OCI-LY7 (cell line): ENCODE data around the gene ELL. TPM values are rescaled to one million over a fixed set of nuclear protein-coding genes. Genes with fewer than 3 reads are reported as not detected.

Experiments used
- BruUV-seq: library from RNA; stranded (reverse); fragments of 400-500 nt; replicated peaks from 2 replicates; lab custom pipeline; 2021; lab: Mats Ljungman, UMichigan
- CTCF ChIA-PET: fragments of 300-600 bp; sonication (Branson Sonifier 250); formaldehyde crosslinking; loops from one replicate; lab custom pipeline; 2022; ENCODE audit warnings: antibody characterized with exemption; ENCODE audit not compliant: unreplicated experiment; lab: Charles Lee
- POLR2A ChIA-PET: fragments of 300-600 bp; sonication (Branson Sonifier 250); formaldehyde crosslinking; loops from one replicate; lab custom pipeline; 2022; ENCODE audit warnings: antibody characterized with exemption; lab: Charles Lee
- DNase-seq: peaks from one replicate; pipeline ENCODE4 v3.0.0-alpha.2; 2015; ENCODE audit warnings: low spot score
- H2AFZ ChIP-seq: fragments of 200-600 bp; sonication (generic), shearing (Covaris generic); 2 replicates; pipeline ENCODE4 v1.6.1; 2014; ENCODE audit warnings: mild to moderate bottlenecking, antibody characterized with exemption, low read length, moderate library complexity
- H3K27ac ChIP-seq: fragments of 200-600 bp; sonication (generic); 2 replicates; pipeline ENCODE4 v1.5.1; 2014; ENCODE audit warnings: mixed run types, low read depth, mild to moderate bottlenecking, moderate library complexity, low read length, inconsistent platforms; ENCODE audit not compliant: poor library complexity, severe bottlenecking
- H3K36me3 ChIP-seq: fragments of 200-600 bp; sonication (generic); 2 replicates; pipeline ENCODE4 v1.6.1; 2014; ENCODE audit warnings: mild to moderate bottlenecking, antibody characterized with exemption, low read length, moderate library complexity, mixed read lengths; ENCODE audit not compliant: insufficient read depth
- H3K4me1 ChIP-seq: fragments of 200-600 bp; sonication (generic); 2 replicates; pipeline ENCODE4 v1.5.1; 2014; ENCODE audit warnings: mild to moderate bottlenecking, low read length; ENCODE audit not compliant: insufficient read depth, poor library complexity, severe bottlenecking
- H3K4me2 ChIP-seq: fragments of 200-600 bp; sonication (generic); 2 replicates; pipeline ENCODE4 v1.6.1; 2014; ENCODE audit warnings: mild to moderate bottlenecking, low read length
- H3K4me3 ChIP-seq: fragments of 200-600 bp; sonication (generic); 2 replicates; pipeline ENCODE4 v1.5.1; 2014; ENCODE audit warnings: mild to moderate bottlenecking, low read depth, low read length; ENCODE audit not compliant: poor library complexity, severe bottlenecking
- H3K79me2 ChIP-seq: fragments of 200-600 bp; sonication (generic); 2 replicates; pipeline ENCODE4 v1.6.1; 2016; ENCODE audit warnings: low read depth, mild to moderate bottlenecking, low read length, moderate library complexity, mixed read lengths; ENCODE audit not compliant: insufficient read depth
- H3K9me2 ChIP-seq: fragments of 200-600 bp; sonication (generic); 2 replicates; pipeline ENCODE4 v1.6.1; 2016; ENCODE audit warnings: mild to moderate bottlenecking, low read length, mixed read lengths; ENCODE audit not compliant: insufficient read depth
- H3K9me3 ChIP-seq: fragments of 200-600 bp; sonication (generic); 2 replicates; pipeline ENCODE4 v1.6.1; 2014; ENCODE audit warnings: mild to moderate bottlenecking, mixed run types, low read length, mixed read lengths
- H4K20me1 ChIP-seq: fragments of 200-600 bp; sonication (generic); 2 replicates; pipeline ENCODE4 v1.6.1; 2014; ENCODE audit warnings: mild to moderate bottlenecking, antibody characterized with exemption, low read length, moderate library complexity, mixed read lengths; ENCODE audit not compliant: insufficient read depth
- EZH2phosphoT487 ChIP-seq: fragments of 200-600 bp; sonication (generic); IDR thresholded peaks from 2 replicates; pipeline ENCODE4 v1.6.1; 2018; ENCODE audit warnings: low read depth, borderline replicate concordance, mild to moderate bottlenecking, mixed run types, antibody characterized with exemption, low read length, moderate library complexity, mixed read lengths
- intact Hi-C: fragments of 100-400 bp; cut with micrococcal nuclease; formaldehyde crosslinking; loops from one replicate; pipeline ENCODE4 v1.10.0; 2022; ENCODE audit not compliant: unreplicated experiment
- total RNA-seq, 2 experiments: library from RNA; depleted of rRNA in 1 of 2; stranded (reverse); fragments of >200 nt in 1 of 2; shearing (Covaris generic) in 1 of 2; gene quantifications; 2 replicates each; pipeline ENCODE4 v1.2.3, GENCODE V29; 2014 to 2022
- TF ChIP-seq, protein P1 (sequence below): fragments of 200-600 bp; sonication (generic); conservative IDR thresholded peaks from 2 replicates; pipeline ENCODE4 v1.5.1; 2014; ENCODE audit warnings: mild to moderate bottlenecking, antibody characterized with exemption, low read length, moderate library complexity, mixed read lengths

The ELL gene
- total RNA-seq, 2 experiments from 2014 or later = 14.4 to 24.6 TPM

DNA sequence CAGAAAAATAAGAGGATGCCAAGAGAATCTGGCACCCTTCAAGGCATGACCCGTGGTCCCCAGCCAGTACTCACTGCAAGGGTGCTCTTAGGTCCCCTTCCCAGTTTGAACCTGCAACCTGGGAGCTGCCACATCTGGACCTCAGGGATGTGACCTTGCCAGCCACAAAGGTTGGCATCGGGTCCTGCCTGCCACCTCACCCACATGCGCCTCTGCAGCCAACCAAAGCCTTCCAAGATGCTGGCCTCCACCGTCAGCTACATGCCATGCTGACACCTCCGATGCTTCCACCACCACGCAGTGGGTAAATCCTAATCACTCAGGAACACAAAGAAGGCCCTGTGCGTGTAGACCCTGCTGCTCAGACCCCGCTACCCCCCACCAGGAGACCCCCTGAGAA lies 35.1 kb downstream of the ELL start:
- no TSS peak for BruUV-seq
- Histone ChIP-seq H3K9me3 (no peaks in the 10 kb centered on the region), H3K36me3 (no peaks in the 10 kb centered on the region), H3K27ac (no peak overlapping the region), H3K9me2 (no peaks in the 10 kb centered on the region), H3K4me3 (no peak overlapping the region), H4K20me1 (no peaks in the 10 kb centered on the region; the same call in 1 of the 2 replicates), H3K4me2 (no peak overlapping the region), H2AFZ (no peak overlapping the region), H3K4me1 (no peaks in the 10 kb centered on the region), H3K79me2 (no peaks in the 10 kb centered on the region)
- intact Hi-C loops = no loop called here
- TF ChIP-seq, protein P1, sequence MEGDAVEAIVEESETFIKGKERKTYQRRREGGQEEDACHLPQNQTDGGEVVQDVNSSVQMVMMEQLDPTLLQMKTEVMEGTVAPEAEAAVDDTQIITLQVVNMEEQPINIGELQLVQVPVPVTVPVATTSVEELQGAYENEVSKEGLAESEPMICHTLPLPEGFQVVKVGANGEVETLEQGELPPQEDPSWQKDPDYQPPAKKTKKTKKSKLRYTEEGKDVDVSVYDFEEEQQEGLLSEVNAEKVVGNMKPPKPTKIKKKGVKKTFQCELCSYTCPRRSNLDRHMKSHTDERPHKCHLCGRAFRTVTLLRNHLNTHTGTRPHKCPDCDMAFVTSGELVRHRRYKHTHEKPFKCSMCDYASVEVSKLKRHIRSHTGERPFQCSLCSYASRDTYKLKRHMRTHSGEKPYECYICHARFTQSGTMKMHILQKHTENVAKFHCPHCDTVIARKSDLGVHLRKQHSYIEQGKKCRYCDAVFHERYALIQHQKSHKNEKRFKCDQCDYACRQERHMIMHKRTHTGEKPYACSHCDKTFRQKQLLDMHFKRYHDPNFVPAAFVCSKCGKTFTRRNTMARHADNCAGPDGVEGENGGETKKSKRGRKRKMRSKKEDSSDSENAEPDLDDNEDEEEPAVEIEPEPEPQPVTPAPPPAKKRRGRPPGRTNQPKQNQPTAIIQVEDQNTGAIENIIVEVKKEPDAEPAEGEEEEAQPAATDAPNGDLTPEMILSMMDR = no peak
- TF ChIP-seq EZH2phosphoT487 = no peak
- DNase-seq = no peak
- POLR2A ChIA-PET = no interaction called here
- CTCF ChIA-PET = no interaction called here

DNA sequence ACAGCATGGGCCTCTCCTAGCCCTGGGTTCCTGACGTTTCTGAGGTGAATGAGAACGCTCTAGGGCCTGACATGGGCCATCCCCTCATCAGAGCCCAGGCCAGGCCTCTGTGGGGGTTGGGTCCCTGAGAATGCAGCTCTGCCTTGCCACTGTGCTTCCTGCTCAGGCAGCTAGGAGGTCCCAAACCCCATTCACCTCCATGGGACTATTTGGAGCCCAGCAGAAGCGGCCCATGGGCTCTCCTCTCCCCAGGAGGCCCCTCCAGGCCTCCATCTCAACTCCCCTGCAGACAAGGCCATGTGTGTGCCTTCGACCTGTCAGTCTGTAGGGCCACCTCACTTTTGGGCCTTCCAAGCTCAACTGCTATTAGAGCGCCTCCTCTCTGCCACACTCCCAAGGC lies 36.9 kb downstream of the ELL start:
- intact Hi-C loops = no loop called here
- ChIA-PET POLR2A (no interaction called here), CTCF (no interaction called here)
- no peaks in the 10 kb centered on the region for H3K9me3 ChIP-seq
- H3K4me2 ChIP-seq = no peak overlapping the region
- no peak overlapping the region for H2AFZ ChIP-seq
- H4K20me1 ChIP-seq = no peaks in the 10 kb centered on the region; the same call in 1 of the 2 replicates
- no peak for TF ChIP-seq EZH2phosphoT487
- TF ChIP-seq, protein P1 = 0 out of 2 replicates have a peak, but pooled peaks have one; percentile 33
- H3K4me3 ChIP-seq = no peak overlapping the region
- no peak for DNase-seq
- H3K4me1 ChIP-seq = peaks cover 5% of the 10 kb centered on the region
- no peak overlapping the region for H3K27ac ChIP-seq
- no peaks in the 10 kb centered on the region for H3K9me2 ChIP-seq
- BruUV-seq = no TSS peak
- no peaks in the 10 kb centered on the region for H3K36me3 ChIP-seq
- no peaks in the 10 kb centered on the region for H3K79me2 ChIP-seq

DNA sequence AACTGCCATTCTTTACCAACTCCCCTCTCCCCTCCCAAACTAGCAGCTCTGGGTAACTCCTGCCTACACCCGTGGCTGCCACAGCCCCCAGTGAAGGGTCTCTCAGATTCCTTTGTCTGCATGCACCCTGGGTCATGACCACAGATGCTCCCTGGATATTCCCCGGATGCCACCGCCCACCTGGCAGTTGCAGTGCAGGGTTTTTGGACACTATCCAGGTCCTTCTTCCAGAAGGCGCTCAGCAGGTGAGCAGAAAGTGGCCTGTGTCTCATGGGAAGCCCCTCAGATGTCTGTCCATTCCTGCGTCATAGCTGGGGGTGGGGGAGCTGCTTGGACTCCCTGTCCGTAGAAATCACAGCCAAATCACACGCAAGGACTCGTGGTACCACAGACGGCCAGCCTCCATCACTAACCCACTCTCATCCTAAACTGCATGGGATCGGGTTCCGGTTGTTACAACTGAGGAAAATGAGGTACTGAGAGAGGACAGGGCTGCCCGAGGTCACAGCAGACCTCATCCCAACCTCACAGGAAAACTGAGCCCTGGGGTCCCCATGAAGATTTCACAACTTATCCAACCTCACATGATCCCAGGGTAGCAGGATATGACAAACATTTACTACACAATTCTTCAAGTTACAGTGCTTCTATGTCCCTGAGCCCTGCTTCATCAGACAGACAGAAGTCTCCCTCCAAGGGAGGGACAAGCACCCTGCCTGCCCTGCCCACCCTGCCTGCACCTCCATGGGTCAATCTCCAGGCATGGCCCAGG lies 38.6 kb downstream of the ELL start:
- no peak overlapping the region for H2AFZ ChIP-seq
- H3K27ac ChIP-seq = no peak overlapping the region
- no peak overlapping the region for H3K4me3 ChIP-seq
- H3K9me2 ChIP-seq = no peaks in the 10 kb centered on the region
- H3K79me2 ChIP-seq = peaks cover 5% of the 10 kb centered on the region; the same call in 1 of the 2 replicates
- peaks cover 22% of the 10 kb centered on the region for H3K4me1 ChIP-seq
- CTCF ChIA-PET = no interaction called here
- BruUV-seq = no TSS peak
- intact Hi-C loops = no loop called here
- no peaks in the 10 kb centered on the region; the same call in 1 of the 2 replicates for H4K20me1 ChIP-seq
- no peak for DNase-seq
- POLR2A ChIA-PET = no interaction called here
- no peak overlapping the region for H3K4me2 ChIP-seq
- no peak for TF ChIP-seq EZH2phosphoT487
- TF ChIP-seq, protein P1 = no peak
- H3K36me3 ChIP-seq = no peaks in the 10 kb centered on the region
- no peaks in the 10 kb centered on the region for H3K9me3 ChIP-seq
